ENCODE measurements around the gene GALNT2.

GRCh38 chr1:230125640-230126528, 58.8 kb downstream of the GALNT2 start:
- TF ChIP-seq, protein P1, sequence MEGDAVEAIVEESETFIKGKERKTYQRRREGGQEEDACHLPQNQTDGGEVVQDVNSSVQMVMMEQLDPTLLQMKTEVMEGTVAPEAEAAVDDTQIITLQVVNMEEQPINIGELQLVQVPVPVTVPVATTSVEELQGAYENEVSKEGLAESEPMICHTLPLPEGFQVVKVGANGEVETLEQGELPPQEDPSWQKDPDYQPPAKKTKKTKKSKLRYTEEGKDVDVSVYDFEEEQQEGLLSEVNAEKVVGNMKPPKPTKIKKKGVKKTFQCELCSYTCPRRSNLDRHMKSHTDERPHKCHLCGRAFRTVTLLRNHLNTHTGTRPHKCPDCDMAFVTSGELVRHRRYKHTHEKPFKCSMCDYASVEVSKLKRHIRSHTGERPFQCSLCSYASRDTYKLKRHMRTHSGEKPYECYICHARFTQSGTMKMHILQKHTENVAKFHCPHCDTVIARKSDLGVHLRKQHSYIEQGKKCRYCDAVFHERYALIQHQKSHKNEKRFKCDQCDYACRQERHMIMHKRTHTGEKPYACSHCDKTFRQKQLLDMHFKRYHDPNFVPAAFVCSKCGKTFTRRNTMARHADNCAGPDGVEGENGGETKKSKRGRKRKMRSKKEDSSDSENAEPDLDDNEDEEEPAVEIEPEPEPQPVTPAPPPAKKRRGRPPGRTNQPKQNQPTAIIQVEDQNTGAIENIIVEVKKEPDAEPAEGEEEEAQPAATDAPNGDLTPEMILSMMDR (IDR thresholded peaks at IDR 0.05) = no peak
- TF ChIP-seq POLR2A (IDR thresholded peaks at IDR 0.05) = no peak
